ELR (cell line): ENCODE measurements around the gene NFIX.

Experiments used
- DNase-seq: peaks from one replicate; pipeline ENCODE4 v3.0.0-alpha.2; 2015; ENCODE audit warnings: low read depth

Gene NFIX

GRCh38 chr19:13056052-13056660 lies 60.9 kb downstream of the NFIX start:
- DNase-seq, result peak; percentile 89

GRCh38 chr19:13057147-13057572 lies 61.9 kb downstream of the NFIX start:
- no peak for DNase-seq

- no peak for DNase-seq
These were observed 62.5 kb downstream of the NFIX start for GRCh38 chr19:13057744-13058143.

- DNase-seq, result no peak
These were observed 63.8 kb downstream of the NFIX start for GRCh38 chr19:13058951-13059660.

- peak; percentile 63 for DNase-seq
These were observed 65.1 kb downstream of the NFIX start for GRCh38 chr19:13060233-13060963.

- DNase-seq, result peak; percentile 87
These were observed 66.0 kb downstream of the NFIX start for GRCh38 chr19:13060964-13061927.

- no peak for DNase-seq
These were observed 67.0 kb downstream of the NFIX start for GRCh38 chr19:13062317-13062716.

GRCh38 chr19:13063461-13064091 lies 68.3 kb downstream of the NFIX start:
- DNase-seq, result no peak

GRCh38 chr19:13064092-13064489 lies 68.8 kb downstream of the NFIX start:
- no peak for DNase-seq

- DNase-seq, result no peak
These were observed 71.0 kb downstream of the NFIX start for GRCh38 chr19:13066226-13066625.

GRCh38 chr19:13066933-13067807 lies 71.9 kb downstream of the NFIX start:
- DNase-seq, result no peak

- DNase-seq, result no peak
These were observed 73.0 kb downstream of the NFIX start for GRCh38 chr19:13068085-13068846.

GRCh38 chr19:13069415-13070359 lies 74.4 kb downstream of the NFIX start:
- no peak for DNase-seq

GRCh38 chr19:13070425-13071140 lies 75.3 kb downstream of the NFIX start:
- no peak for DNase-seq

GRCh38 chr19:13071444-13072187 lies 76.3 kb downstream of the NFIX start:
- no peak for DNase-seq

GRCh38 chr19:13072188-13072908 lies 77.1 kb downstream of the NFIX start:
- no peak for DNase-seq
